NT2/D1 (cell line): Measurements from ENCODE around the gene NLK.

Experiments used
- SUZ12 ChIP-seq: IDR thresholded peaks from 2 replicates; pipeline ENCODE4 v1.6.1; 2011; ENCODE audit not compliant: insufficient read length, insufficient read depth; ENCODE audit errors: extremely low read depth
- YY1 ChIP-seq: IDR thresholded peaks from 2 replicates; pipeline ENCODE4 v1.6.1; 2011; ENCODE audit not compliant: insufficient read length, insufficient read depth
- ZNF274 ChIP-seq: IDR thresholded peaks from 2 replicates; pipeline ENCODE4 v1.6.1; 2011; ENCODE audit warnings: mild to moderate bottlenecking, low read depth, low read length

DNA sequence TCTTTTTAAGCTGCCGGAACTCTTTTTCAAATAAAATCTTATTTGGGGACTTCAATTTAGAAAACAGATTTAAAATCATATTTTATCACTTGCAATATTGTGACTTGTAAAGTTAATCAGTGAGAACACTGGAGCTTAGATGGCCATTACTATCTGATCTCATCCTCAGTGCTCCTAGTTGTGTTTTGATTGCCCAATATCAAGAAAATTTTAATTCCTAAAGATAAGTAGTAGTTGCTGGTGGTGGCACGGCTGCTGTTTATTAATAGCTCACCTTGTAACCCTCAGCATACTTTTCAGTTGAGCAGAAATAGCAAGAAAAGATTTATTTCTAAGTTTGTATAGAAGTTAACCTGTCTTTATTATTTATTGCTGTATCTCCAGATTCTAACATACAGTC, 124.0 kb downstream of the NLK start:
- no peak for TF ChIP-seq SUZ12
- no peak for TF ChIP-seq YY1
- TF ChIP-seq ZNF274, result no peak
